CMK (cell line): ENCODE measurements around the gene DIAPH2.
"Not testable (repeated sequence)": the region's sequence is repeated elsewhere in the genome, so short reads cannot be mapped to it uniquely, and the experiment has no call there.

Experiments used
- DNase-seq: peaks from one replicate; pipeline ENCODE4 v3.0.0-alpha.2; 2010; ENCODE audit warnings: low read depth

DIAPH2 gene

GRCh38 chrX:96833333-96833732 lies 148.7 kb downstream of the DIAPH2 start:
- DNase-seq: no peak

- no peak for DNase-seq
These were observed 149.5 kb downstream of the DIAPH2 start for GRCh38 chrX:96834137-96834536.

GRCh38 chrX:96835660-96836289 lies 151.1 kb downstream of the DIAPH2 start:
- no peak for DNase-seq

GRCh38 chrX:96837808-96838207 lies 153.2 kb downstream of the DIAPH2 start:
- no peak for DNase-seq

GRCh38 chrX:96838537-96838936 lies 153.9 kb downstream of the DIAPH2 start:
- DNase-seq: no peak

- DNase-seq: no peak
These were observed 156.7 kb downstream of the DIAPH2 start for GRCh38 chrX:96841325-96841724.

GRCh38 chrX:96841866-96842265 lies 157.2 kb downstream of the DIAPH2 start:
- DNase-seq: not testable (repeated sequence)

- DNase-seq: no peak
These were observed 158.9 kb downstream of the DIAPH2 start for GRCh38 chrX:96843566-96843965.

- no peak for DNase-seq
These were observed 162.2 kb downstream of the DIAPH2 start for GRCh38 chrX:96846841-96847240.

- DNase-seq: not testable (repeated sequence)
These were observed 174.8 kb downstream of the DIAPH2 start for GRCh38 chrX:96859422-96859821.

- no peak for DNase-seq
These were observed 176.6 kb downstream of the DIAPH2 start for GRCh38 chrX:96861218-96861617.

- no peak for DNase-seq
These were observed 177.0 kb downstream of the DIAPH2 start for GRCh38 chrX:96861661-96862060.

- DNase-seq: no peak
These were observed 199.0 kb downstream of the DIAPH2 start, which contains the start of gene RPA4 for GRCh38 chrX:96883608-96884007. Gene RPA4, plus strand, starts transcription at chrX:96883908. Its CDS starts 403 bp downstream, at chrX:96884311.

- DNase-seq: no peak
These were observed 199.4 kb downstream of the DIAPH2 start for GRCh38 chrX:96884027-96884426.

GRCh38 chrX:96889726-96890125 lies 205.1 kb downstream of the DIAPH2 start:
- no peak for DNase-seq

GRCh38 chrX:96906741-96907140 lies 222.1 kb downstream of the DIAPH2 start:
- no peak for DNase-seq

GRCh38 chrX:96907516-96908272 lies 223.1 kb downstream of the DIAPH2 start:
- no peak for DNase-seq

- no peak for DNase-seq
These were observed 224.6 kb downstream of the DIAPH2 start for GRCh38 chrX:96909291-96909690.

- no peak for DNase-seq
These were observed 234.2 kb downstream of the DIAPH2 start for GRCh38 chrX:96918864-96919263.

GRCh38 chrX:96919672-96920071 lies 235.0 kb downstream of the DIAPH2 start:
- no peak for DNase-seq

- no peak for DNase-seq
These were observed 239.9 kb downstream of the DIAPH2 start for GRCh38 chrX:96924581-96924980.

GRCh38 chrX:96929036-96929435 lies 244.4 kb downstream of the DIAPH2 start:
- DNase-seq: no peak

- no peak for DNase-seq
These were observed 273.1 kb downstream of the DIAPH2 start for GRCh38 chrX:96957718-96958117.

GRCh38 chrX:96971812-96972211 lies 287.2 kb downstream of the DIAPH2 start:
- DNase-seq: no peak
